Hepatocyte (in vitro differentiated cells): ENCODE data around the gene PPFIA4.

Experiments used
- CTCF ChIP-seq: fragments of 200-600 bp; sonication (generic); IDR thresholded peaks from 2 replicates; pipeline ENCODE4 v1.5.1; 2016; ENCODE audit warnings: antibody characterized with exemption, mild to moderate bottlenecking; ENCODE audit not compliant: poor library complexity
- EZH2 ChIP-seq: fragments of 200-600 bp; sonication (generic); IDR thresholded peaks from 2 replicates; pipeline ENCODE4 v1.6.1; 2016; ENCODE audit warnings: antibody characterized with exemption, mild to moderate bottlenecking, borderline replicate concordance
- EZH2phosphoT487 ChIP-seq: fragments of 200-600 bp; sonication (generic); IDR thresholded peaks from one replicate; pipeline ENCODE4 v1.6.1; 2018; ENCODE audit warnings: antibody characterized with exemption, mild to moderate bottlenecking, low read depth, moderate library complexity; ENCODE audit not compliant: unreplicated experiment, severe bottlenecking

DNA sequence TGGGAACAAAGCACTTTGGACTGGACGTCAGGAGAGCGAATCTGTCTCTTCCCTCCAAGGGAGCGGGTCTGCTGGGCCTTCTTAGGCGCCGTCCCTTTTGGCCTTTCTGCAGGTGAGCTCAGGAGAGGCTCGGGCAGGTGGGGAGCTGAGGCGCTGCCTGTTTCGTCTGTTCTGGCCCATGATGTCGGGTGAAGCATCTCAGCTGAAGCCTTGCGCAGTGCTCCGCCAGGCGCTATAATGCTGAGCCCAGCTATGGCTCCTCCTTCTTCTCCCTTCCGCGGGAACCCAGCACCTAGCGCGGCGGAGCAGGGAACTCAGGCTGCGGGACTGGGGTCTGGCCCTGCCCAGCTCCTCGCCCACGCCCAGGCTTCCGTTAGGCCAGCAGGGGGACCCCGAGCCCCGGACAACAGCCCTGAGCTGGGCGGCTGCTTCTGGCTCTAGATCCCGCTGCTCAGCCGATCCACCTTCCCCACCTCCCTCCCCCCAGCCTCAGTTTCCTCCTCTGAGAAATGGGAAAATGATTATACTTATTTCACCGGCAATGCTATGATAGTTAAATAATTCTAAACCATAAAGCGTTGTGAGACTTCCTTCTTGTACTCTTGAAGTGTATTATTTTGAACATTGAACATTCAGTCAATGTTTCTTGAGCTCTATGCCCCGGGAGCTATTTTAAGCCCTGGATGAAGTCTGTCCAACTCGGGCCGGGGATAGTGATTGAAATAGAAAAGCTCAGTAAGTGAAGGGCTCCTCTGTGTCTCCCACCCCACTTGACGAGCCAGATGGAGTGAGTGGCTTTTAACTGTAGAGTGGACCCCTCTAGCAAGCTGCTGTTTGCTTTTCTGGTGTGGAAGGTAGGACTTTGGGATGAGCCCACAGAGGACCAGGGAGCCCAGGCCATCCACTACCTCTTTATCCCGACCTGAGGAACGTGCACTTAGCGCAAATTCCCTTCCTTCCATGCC lies 91.6 kb downstream of the PPFIA4 start:
- peak; percentile 87 for TF ChIP-seq CTCF
- TF ChIP-seq EZH2, result no peak
- TF ChIP-seq EZH2phosphoT487, result no peak
